ENCODE measurements around the gene TBK1.

GRCh38 chr12:64491718-64492117 lies 39.8 kb downstream of the TBK1 start:
- TF ChIP-seq POLR2A (IDR thresholded peaks at IDR 0.05; ENCODE audit: low read depth, low read length) (no peak), POLR2AphosphoS5 (IDR thresholded peaks at IDR 0.05; ENCODE audit: low read depth, low read length) (no peak)

Measured in GM12892 (cell line).